KBM-7 (cell line): ENCODE data around the gene COL6A6.

Experiments
- DNase-seq: peaks from one replicate; pipeline ENCODE4 v3.0.0-alpha.2; 2015
- in situ Hi-C: fragments of 300-500 bp; cut with MboI; formaldehyde crosslinking; loops from 2 replicates; pipeline ENCODE4 v1.14.3; 2020; ENCODE audit warnings: low sequenced_read_pairs, low pct_unique_long_range_greater_than_20kb, mixed read lengths

The COL6A6 gene

GRCh38 chr3:130516645-130517512 lies at the start of gene COL6A6:
COL6A6 (plus strand) TSS chr3:130517177; CDS start chr3:130560365, 43,188 bp downstream.
- no peak for DNase-seq
- in situ Hi-C loops: no loop called here

GRCh38 chr3:130468311-130468710 lies 48.7 kb upstream of the COL6A6 start:
- in situ Hi-C loops: no loop called here
- DNase-seq: no peak

- in situ Hi-C loops: no loop called here
- no peak for DNase-seq
Measured at GRCh38 chr3:130470126-130470525, 46.9 kb upstream of the COL6A6 start.

GRCh38 chr3:130473416-130473815 lies 43.6 kb upstream of the COL6A6 start:
- in situ Hi-C loops: no loop called here
- DNase-seq: no peak

GRCh38 chr3:130480736-130481135 lies 36.2 kb upstream of the COL6A6 start:
- DNase-seq: peak; percentile 46
- in situ Hi-C loops: no loop called here

GRCh38 chr3:130488288-130488687 lies 28.7 kb upstream of the COL6A6 start:
- in situ Hi-C loops: no loop called here
- no peak for DNase-seq

- DNase-seq: no peak
- in situ Hi-C loops: no loop called here
Measured at GRCh38 chr3:130488769-130489450, 28.1 kb upstream of the COL6A6 start.

- no peak for DNase-seq
- in situ Hi-C loops: no loop called here
Measured at GRCh38 chr3:130490241-130490640, 26.7 kb upstream of the COL6A6 start.

GRCh38 chr3:130491431-130491830 lies 25.5 kb upstream of the COL6A6 start:
- DNase-seq: no peak
- in situ Hi-C loops: no loop called here

- in situ Hi-C loops: no loop called here
- DNase-seq: no peak
Measured at GRCh38 chr3:130504701-130505100, 12.3 kb upstream of the COL6A6 start.

- in situ Hi-C loops: no loop called here
- DNase-seq: no peak
Measured at GRCh38 chr3:130506031-130506430, 10.9 kb upstream of the COL6A6 start.

GRCh38 chr3:130507746-130508145 lies 9.2 kb upstream of the COL6A6 start:
- no peak for DNase-seq
- in situ Hi-C loops: no loop called here

GRCh38 chr3:130509008-130509407 lies 8.0 kb upstream of the COL6A6 start:
- no peak for DNase-seq
- in situ Hi-C loops: no loop called here

GRCh38 chr3:130514681-130515080 lies 2.3 kb upstream of the COL6A6 start:
- in situ Hi-C loops: no loop called here
- DNase-seq: no peak

- in situ Hi-C loops: no loop called here
- DNase-seq: no peak
Measured at GRCh38 chr3:130515755-130516154, 1.2 kb upstream of the COL6A6 start.

- DNase-seq: no peak
- in situ Hi-C loops: no loop called here
Measured at GRCh38 chr3:130517602-130518001, 625 bp downstream of the COL6A6 start.

GRCh38 chr3:130519754-130520153 lies 2.8 kb downstream of the COL6A6 start:
- DNase-seq: no peak
- in situ Hi-C loops: no loop called here

- no peak for DNase-seq
- in situ Hi-C loops: no loop called here
Measured at GRCh38 chr3:130522399-130522798, 5.4 kb downstream of the COL6A6 start.

GRCh38 chr3:130527426-130527825 lies 10.4 kb downstream of the COL6A6 start:
- no peak for DNase-seq
- in situ Hi-C loops: no loop called here

- DNase-seq: no peak
- in situ Hi-C loops: no loop called here
Measured at GRCh38 chr3:130528120-130528519, 11.1 kb downstream of the COL6A6 start.
